GM20431 (cell line): ENCODE data around the gene ADAMTSL3.

Source experiments
- in situ Hi-C: fragments of 300-500 bp; cut with MseI, MboI; formaldehyde crosslinking; loops from one replicate; pipeline ENCODE4 v1.15.0; 2020; ENCODE audit warnings: low sequenced_read_pairs; ENCODE audit not compliant: unreplicated experiment

ADAMTSL3 gene, protein sequence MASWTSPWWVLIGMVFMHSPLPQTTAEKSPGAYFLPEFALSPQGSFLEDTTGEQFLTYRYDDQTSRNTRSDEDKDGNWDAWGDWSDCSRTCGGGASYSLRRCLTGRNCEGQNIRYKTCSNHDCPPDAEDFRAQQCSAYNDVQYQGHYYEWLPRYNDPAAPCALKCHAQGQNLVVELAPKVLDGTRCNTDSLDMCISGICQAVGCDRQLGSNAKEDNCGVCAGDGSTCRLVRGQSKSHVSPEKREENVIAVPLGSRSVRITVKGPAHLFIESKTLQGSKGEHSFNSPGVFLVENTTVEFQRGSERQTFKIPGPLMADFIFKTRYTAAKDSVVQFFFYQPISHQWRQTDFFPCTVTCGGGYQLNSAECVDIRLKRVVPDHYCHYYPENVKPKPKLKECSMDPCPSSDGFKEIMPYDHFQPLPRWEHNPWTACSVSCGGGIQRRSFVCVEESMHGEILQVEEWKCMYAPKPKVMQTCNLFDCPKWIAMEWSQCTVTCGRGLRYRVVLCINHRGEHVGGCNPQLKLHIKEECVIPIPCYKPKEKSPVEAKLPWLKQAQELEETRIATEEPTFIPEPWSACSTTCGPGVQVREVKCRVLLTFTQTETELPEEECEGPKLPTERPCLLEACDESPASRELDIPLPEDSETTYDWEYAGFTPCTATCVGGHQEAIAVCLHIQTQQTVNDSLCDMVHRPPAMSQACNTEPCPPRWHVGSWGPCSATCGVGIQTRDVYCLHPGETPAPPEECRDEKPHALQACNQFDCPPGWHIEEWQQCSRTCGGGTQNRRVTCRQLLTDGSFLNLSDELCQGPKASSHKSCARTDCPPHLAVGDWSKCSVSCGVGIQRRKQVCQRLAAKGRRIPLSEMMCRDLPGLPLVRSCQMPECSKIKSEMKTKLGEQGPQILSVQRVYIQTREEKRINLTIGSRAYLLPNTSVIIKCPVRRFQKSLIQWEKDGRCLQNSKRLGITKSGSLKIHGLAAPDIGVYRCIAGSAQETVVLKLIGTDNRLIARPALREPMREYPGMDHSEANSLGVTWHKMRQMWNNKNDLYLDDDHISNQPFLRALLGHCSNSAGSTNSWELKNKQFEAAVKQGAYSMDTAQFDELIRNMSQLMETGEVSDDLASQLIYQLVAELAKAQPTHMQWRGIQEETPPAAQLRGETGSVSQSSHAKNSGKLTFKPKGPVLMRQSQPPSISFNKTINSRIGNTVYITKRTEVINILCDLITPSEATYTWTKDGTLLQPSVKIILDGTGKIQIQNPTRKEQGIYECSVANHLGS (N-terminal part only)

DNA sequence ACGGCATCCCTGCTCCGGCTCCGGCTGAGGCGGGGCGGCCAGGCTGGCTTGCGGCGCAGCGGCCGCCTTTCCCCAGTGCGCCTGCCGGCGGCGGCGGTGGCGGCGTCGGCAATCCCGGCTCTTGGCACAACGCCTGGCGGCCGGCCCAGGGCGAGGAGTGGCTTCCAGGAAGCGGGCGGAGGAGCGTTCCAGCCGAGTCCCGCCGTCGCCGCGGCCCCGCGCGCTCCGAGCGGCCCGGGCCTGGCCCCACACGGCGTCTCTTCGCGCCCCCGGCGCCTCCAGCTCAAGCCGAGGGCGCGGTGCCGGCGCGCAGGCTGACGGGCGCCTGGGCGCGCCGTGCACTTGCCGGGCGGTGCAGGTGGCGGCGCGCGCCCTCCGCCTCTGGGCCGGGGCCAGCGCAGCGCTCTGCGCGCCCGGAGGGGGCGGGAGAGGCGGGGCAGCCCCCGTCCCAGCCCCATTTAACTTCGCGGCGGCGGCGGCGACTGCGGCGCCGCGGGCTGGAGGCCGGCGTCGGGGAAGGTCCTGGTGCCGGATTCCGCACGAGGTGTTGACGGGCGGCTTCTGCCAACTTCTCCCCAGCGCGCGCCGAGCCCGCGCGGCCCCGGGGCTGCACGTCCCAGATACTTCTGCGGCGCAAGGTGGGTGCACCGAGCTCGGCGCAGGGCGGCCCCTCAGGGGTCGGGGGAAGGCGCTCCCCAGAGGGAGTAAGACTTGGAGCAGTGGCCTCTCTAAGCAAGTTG, at the start of gene ADAMTSL3:
TSS of gene ADAMTSL3 (plus strand) at position 485 of the 740 bp plus-strand sequence. CDS start 1,639 bp downstream, outside the sequence.
- in situ Hi-C loops = loop anchor here (25.0 kb wide), 1 partner anchor 108 kb away; no protein-coding TSS in a partner anchor

DNA sequence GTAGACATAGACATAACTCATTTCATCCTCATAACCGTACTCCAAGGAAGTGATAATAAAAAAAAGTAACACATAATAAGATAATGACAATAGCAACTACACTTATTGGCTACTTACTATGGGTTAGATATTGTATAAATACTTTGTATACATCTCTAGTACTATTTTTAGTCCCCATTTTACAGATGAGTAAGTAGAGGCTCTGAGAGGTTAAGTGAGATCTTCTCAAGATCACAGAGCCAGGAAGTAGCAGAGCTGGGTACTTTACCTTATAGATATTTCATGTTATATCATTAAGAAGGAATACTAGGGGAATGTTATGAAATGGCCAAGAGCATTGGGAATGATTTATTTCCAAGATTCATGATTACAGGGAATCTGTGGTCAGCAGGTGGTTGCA, 49.4 kb upstream of the ADAMTSL3 start:
- in situ Hi-C loops = no loop called here

DNA sequence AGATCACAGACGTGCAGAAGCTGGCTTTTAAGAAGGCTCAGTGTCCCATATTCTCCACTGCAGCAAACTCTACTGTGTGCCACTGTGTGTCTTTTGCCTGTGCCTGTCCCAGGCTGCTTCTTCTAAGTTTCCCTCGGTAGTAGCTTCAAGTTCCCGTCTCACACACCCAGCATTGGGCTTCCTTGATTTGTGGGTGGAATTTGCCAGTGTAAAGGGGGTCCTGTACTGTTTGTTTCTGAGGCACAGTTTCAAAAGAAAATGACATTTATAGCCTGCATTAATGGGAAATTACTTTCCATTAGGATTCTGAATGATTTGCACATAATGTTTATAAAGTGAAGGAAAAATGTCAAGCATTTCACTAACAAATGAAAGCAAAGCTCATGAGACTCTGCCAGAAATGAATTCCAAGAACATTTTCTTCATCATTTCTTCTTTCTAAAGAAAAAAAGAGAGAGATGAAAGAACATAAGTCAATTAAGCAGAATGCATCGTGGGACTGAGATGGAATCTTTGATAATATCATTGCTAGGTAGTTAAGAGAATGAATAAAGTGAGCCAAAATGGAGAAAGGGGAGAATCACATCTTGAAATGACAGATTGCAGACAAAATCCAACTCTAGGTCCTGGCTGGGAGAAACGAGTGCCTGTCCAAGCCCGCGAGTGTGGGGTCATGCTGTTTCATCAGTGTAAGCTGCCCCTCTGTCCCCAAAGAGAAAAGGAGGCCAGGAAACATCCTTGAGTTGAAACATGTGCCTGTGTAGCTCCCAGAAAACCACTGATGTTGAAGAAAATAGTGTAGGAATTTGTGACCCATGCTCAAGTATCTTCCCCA, 48.6 kb upstream of the ADAMTSL3 start:
- in situ Hi-C loops = no loop called here

DNA sequence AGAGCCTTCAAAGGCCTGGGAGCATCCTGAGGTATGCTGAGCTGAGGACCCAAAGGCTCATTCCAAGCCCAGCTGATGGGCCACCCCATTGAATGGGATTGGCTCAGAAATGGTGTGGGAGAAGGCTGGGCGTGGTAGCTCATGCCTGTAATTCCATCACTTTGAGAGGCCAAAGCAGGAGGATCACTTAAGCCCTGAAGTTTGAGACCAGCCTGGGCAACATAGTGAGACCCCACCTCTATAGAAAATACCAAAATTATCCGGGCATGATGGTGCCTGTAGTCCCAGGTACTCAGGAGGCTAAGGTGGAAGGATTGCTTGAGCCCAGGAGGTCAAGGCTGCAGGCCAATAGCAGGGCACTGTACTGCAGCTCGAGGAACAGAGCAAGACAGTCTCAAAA, 43.8 kb upstream of the ADAMTSL3 start:
- in situ Hi-C loops = no loop called here

DNA sequence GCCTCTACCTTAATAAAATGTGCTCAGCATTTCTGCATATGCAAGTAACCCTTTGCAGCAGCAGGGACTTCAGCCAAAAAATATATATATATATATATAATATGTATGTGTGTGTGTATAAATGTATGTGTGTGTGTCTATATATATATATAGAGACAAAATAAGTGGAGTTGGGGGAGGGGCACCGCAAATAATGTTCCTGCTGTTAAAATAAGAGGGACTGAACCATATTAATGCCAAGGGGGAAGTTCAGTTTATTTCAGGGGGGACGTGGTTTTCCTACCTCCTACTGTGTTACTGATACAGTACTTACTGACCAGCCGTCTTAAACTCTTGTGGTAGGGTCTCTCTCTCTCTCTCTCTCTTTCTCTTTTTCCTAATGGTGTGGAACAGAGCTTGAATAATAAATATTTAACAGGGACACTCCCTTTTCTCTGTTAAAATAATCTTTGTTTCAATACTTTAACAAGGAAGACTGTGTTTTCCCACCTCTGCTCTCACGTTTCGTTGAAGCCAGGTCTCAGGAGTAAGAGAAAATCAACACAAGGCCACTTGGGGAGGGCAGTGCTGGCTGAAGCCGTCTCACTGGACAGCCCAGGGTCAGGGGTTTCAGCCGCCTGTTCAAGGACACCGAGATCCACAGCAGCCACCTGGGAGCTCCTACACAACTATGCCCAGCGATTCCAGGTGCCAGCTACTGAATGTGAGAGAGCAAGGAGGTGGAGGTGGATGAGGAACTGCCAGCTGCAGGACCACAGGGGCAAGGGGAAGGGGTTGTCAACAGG, 42.8 kb upstream of the ADAMTSL3 start:
- in situ Hi-C loops = no loop called here

DNA sequence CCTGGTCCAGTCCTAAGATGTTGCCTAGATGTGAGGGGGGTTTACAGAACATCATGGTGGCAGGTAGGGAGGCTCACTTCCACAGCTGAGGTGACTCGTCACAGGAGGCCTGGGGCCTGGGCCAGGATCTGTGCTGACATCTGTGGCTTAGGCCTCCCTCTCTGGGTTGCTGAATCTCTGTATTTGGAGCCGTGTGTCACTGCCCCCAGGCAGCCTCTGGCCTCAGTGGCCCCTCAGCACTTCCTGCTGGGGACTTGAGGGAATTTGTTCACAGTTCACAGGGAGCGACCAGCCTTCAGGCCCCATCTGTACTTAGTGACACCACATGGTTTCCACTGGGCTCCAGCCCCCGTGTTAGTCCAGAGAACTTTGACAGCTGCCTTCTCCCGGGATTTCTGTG, 41.7 kb upstream of the ADAMTSL3 start:
- in situ Hi-C loops = no loop called here

DNA sequence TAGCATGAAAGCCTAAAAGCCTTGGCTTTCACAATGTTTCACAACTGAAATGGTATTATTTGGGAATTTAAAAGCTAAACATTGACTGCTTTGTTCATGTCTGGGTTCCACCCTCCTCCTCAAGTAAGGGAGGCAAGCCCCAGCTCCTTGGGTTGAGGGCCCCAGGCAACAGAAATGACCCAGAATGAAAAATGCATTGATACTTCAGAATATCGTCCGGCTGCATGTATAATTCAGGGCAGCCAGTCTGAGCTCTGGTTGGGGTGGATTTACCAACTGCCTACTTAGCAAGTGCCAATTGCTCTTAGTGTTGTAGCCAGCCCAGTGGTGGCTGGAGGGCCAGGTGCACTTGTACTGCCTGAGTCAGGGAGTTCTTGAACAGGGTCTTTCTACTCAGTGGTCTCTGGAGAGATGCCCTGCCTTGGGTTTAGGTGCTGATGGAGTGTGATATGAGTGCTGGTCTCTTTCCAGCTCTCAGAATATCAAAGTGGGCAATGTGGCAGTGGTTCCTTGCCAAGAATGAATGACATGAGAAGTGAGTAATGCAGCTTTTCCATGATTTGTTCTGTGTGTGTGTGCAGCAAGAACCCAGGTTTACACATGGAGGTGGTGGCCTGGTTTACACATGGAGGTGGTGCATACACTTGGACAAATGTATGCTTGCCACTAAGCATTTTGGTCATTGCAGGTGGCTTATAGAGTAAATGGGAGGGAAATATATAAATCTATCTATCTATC, 40.9 kb upstream of the ADAMTSL3 start:
- in situ Hi-C loops = no loop called here

DNA sequence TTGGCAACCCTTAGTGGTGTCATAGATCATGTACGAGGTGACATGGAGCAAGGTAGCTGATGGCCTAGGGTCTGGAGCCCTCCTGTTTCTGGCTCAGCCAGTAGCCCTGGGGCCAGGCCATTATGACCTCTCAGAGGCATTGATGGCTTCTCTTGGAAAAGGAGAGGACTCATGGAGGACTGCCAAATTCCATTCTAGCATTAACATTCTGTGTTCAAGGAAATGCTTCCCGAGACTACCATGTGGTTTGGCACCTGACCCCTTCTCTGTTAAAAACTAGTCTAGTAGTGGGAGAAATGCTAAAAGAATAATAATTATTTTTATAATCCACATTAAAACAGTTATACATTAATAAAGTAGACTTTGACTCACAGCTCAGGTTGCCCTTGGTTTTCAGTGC, 40.2 kb upstream of the ADAMTSL3 start:
- in situ Hi-C loops = no loop called here

DNA sequence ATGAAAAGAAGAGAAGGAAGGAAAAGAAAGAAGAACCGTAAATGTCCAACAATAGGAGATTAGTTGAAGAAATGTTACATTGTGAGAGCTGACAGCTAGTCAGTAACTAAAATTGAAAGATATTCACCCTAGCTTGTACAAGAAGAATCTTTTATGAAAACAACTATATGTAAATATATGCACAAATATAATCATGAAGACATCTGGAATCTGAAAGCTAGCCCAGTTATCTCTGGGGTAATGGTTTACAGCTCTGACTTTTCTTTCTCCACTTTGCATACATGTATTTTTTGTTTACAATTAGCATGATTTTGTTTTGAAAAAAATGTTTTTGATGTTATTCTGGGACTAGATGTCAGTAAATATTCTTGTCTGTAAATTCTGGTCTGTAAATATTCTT, 37.1 kb upstream of the ADAMTSL3 start:
- in situ Hi-C loops = no loop called here

DNA sequence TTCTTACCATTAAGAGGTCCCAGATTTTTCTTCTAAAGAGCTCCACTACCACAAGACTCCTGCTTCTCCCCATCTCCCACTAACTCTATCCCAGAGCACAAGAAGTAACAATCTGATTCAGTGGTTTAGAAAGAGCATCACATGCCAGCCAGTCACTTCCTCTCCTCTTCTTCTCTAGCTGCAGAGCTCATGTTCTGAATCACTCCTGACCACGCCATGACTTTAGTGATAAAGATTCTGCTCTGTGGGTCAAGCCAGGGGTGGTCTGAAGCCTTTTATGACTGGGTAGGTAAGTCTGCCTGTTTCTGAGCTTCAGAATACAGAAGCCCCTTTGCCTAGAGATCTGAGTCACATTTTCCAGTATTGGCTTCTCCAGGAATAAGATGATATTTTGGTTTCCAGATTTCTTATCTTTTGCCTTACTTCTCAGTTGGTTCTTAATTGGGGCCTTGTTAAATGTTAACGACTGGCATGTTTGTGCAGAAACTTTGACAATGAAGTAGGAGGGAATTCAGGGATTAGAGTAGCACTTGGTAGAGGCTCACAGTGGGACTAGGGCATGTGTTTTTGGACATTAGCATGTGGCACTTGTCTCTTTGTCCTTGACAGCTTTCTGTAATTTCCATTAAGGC, 27.6 kb upstream of the ADAMTSL3 start:
- in situ Hi-C loops = no loop called here

DNA sequence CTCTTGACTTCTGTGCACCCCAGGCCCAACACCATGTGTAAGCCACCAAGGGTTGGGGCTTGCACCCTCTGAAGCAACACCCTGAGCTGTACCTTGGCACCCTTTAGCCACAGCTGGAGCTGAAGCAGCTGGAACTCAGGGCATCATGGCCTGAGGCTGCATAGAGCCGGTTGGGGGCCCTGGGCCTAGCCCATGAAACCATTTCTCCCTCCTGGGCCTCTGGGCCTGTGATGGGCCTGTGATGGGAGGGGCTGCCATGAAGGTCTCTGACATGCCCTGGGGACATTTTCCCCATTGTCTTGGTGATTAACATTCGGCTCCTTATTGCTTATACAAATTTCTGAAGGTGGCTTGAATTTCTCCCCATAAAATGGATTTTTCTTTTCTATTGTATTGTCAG, 22.4 kb upstream of the ADAMTSL3 start:
- in situ Hi-C loops = no loop called here

DNA sequence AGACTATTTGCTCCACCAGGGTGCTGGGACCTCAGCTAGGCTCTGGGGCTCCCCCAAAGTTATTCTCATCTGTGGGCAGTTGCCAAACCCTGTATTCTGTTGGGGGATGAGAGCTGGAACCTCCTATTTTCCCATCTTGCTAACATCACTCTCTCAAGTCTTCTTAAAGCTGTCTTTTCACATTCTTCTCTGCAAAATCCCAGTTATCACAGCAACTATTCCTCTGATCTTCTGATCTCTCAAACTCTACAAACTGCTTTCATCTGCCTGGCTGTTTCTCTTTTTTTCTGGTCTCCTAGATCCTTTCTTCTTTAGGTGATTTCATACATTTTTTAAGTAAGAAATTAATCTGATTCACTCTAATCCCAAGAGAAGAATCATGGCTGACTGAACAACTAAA, 10.7 kb upstream of the ADAMTSL3 start:
- in situ Hi-C loops = no loop called here

DNA sequence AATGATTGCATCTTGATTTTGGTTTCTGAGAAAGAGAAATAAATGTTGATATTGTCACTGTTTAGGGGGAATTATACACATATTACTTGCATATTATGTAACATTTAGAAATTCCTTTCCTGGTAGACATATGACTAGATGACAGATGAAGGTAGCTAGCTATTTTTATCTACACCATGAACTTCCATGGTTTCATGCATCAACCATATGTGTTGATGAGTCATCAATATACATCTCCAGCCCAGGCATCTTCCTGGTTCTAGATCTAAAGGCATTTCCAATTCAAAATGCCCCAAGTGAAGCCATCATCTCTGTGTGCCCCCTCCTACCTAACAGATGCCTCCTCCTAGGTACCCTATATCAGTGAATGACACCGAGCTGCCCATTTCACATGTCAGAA, 9.5 kb upstream of the ADAMTSL3 start:
- in situ Hi-C loops = no loop called here

DNA sequence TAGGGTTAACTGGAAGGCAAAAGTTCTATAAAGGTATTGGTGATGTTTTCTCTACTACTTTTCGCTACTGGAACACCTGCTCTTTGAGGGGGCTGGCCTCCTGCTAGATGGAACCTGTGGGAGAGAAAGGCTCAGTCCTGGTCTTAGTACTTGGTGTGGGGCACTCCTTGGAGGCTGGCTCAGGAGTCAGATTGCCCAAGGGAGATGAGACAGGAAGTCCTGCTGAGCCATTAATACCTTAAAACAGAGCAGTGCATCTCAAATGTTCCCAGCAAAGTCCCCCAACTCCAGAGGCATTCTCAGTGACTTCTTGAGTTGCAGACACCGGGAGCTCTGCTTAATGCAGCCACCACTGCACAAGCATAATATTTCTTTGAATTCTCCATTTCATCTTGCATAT, 3.1 kb upstream of the ADAMTSL3 start:
- in situ Hi-C loops = loop anchor here (25.0 kb wide), 1 partner anchor 111 kb away; no protein-coding TSS in a partner anchor

DNA sequence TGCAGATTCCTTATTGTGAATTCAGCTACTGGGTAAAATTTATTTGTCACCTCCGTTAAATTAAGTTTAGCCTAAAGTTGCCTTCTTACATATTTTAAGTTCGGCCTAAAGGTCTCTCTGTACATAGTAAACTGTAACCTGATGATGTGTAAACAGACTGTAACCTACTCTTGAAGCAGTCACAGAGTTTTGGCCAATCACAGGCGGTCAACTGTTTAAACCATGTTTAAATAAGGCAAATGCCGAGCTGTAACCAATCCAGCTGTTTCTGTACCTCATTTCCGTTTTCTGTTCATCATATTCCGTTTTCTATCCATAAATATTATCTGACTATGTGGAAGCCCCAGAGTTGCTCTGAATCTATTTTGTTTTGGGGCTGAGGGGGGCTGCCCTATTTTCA, 2.4 kb upstream of the ADAMTSL3 start:
- in situ Hi-C loops = loop anchor here (25.0 kb wide), 1 partner anchor 111 kb away; no protein-coding TSS in a partner anchor

DNA sequence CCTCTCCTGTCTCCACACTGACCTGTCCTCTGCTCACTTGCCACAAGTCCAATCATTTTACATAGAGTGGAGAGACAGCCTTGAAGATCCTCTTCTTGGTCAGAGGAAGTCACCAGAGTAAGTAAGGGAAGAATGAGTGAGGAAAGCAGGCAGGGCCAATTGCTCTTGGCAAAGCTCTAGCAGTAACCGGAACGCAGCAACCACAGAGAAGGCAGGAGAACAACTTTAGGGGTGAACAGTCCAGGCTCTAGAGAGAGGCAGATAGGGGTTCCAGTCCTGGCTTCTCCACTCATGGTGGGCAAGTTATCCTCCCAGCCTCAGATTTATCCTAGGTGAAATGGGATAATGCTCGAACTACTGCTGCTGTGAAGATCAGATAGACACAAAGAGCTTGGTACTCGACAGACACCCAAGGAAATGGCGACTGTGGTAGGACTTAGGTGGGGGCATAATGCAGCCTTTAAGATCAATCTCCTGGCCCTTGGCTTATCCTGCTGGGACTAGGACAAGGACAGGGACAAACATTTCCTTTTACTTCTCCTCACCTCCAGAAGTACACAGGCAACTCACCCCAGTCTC, 1.2 kb upstream of the ADAMTSL3 start:
- in situ Hi-C loops = loop anchor here (25.0 kb wide), 1 partner anchor 110 kb away; no protein-coding TSS in a partner anchor
